GM12873 (cell line): ENCODE results near the gene CCDC39.

ENCODE experiments used
- CTCF ChIP-seq: IDR thresholded peaks from 2 replicates; pipeline ENCODE4 v1.5.1; 2012; ENCODE audit warnings: low read depth, mild to moderate bottlenecking, moderate library complexity, low read length, control low read depth; ENCODE audit not compliant: insufficient read depth; ENCODE audit errors: missing control alignments

CCDC39 gene

GRCh38 chr3:180600473-180600872 is 78.8 kb downstream of the CCDC39 start:
- no peak for TF ChIP-seq CTCF

GRCh38 chr3:180595559-180595935 is 83.7 kb downstream of the CCDC39 start:
- no peak for TF ChIP-seq CTCF

GRCh38 chr3:180594631-180595558 is 84.4 kb downstream of the CCDC39 start:
- peak; percentile 45 for TF ChIP-seq CTCF

GRCh38 chr3:180590396-180590795 is 88.9 kb downstream of the CCDC39 start:
- TF ChIP-seq CTCF = no peak

- no peak for TF ChIP-seq CTCF
Observed at GRCh38 chr3:180580934-180581333, 98.4 kb downstream of the CCDC39 start.

GRCh38 chr3:180575571-180575970 is 103.7 kb downstream of the CCDC39 start:
- no peak for TF ChIP-seq CTCF

GRCh38 chr3:180571831-180572598 is 107.3 kb downstream of the CCDC39 start:
- TF ChIP-seq CTCF = no peak
